ENCODE data around the gene SOX6. TPM values are rescaled to one million over a fixed set of nuclear protein-coding genes. Genes with fewer than 3 reads are reported as not detected.

Gene SOX6
- total RNA-seq, 1 experiment from 2014 or later = 0.21 TPM

DNA sequence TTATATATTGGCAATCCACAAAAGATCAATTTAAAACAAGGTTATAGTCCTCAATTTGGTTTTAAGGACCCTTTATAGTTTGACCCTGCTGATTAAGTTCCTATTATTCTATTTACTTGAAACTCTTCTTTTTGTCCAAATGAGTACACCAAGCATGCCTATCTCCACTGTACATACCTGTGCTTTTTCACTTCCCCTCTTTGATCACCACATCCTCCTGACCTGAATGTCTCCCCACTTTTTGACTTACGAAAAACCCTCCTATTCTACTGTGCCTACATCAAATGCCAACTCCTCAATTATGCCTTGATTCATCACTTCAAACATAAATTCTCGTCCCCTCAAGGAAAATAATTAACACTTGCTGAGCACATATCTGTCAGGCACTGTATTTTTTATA, 113.5 kb downstream of the SOX6 start:
- ATAC-seq = no peak
- H3K4me3 ChIP-seq (ENCODE audit: low read depth in 2 of 2, low read length in 2 of 2) = no peak overlapping the region
- peaks cover 2% of the 10 kb centered on the region; the same call in 1 of the 2 replicates for H3K9me3 ChIP-seq (ENCODE audit: control insufficient read depth, insufficient read depth, low read depth, low read length)
- in situ Hi-C loops (cut with HindIII; ENCODE audit: low pct_unique_long_range_greater_than_20kb, low sequenced_read_pairs) (no loop called here), intact Hi-C loops (cut with micrococcal nuclease; ENCODE audit: unreplicated experiment) (no loop called here)
- POLR2A ChIA-PET = no interaction called here
- H3K36me3 ChIP-seq (ENCODE audit: control insufficient read depth, insufficient read depth, low read length) = no peaks in the 10 kb centered on the region
- H3K4me1 ChIP-seq (ENCODE audit: control insufficient read depth, insufficient read depth, low read length) = no peaks in the 10 kb centered on the region
- H3K27me3 ChIP-seq (ENCODE audit: control insufficient read depth, insufficient read depth, low read length) = no peaks in the 10 kb centered on the region
- no peak for TF ChIP-seq REST (IDR thresholded peaks at IDR 0.05; ENCODE audit: insufficient read depth in 1 of 2, low read depth in 2 of 2, low read length in 1 of 2)
- no peak for TF ChIP-seq TCF7L2 (IDR thresholded peaks at IDR 0.05; ENCODE audit: low read depth, low read length)
- no peak for TF ChIP-seq SIN3A (IDR thresholded peaks at IDR 0.05; ENCODE audit: borderline replicate concordance, insufficient read depth, low read depth, low read length)
- no peak for TF ChIP-seq POLR2AphosphoS5 (IDR thresholded peaks at IDR 0.05; ENCODE audit: low read depth, low read length)
- TF ChIP-seq, protein P1, sequence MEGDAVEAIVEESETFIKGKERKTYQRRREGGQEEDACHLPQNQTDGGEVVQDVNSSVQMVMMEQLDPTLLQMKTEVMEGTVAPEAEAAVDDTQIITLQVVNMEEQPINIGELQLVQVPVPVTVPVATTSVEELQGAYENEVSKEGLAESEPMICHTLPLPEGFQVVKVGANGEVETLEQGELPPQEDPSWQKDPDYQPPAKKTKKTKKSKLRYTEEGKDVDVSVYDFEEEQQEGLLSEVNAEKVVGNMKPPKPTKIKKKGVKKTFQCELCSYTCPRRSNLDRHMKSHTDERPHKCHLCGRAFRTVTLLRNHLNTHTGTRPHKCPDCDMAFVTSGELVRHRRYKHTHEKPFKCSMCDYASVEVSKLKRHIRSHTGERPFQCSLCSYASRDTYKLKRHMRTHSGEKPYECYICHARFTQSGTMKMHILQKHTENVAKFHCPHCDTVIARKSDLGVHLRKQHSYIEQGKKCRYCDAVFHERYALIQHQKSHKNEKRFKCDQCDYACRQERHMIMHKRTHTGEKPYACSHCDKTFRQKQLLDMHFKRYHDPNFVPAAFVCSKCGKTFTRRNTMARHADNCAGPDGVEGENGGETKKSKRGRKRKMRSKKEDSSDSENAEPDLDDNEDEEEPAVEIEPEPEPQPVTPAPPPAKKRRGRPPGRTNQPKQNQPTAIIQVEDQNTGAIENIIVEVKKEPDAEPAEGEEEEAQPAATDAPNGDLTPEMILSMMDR (IDR thresholded peaks at IDR 0.05) = no peak
- H3K27ac ChIP-seq (ENCODE audit: low read length) = no peak overlapping the region
- CTCF ChIA-PET = no interaction called here
- no TSS peak for BruUV-seq (replicated peaks)
- no peak for DNase-seq (ENCODE audit: low read depth, low spot score)

- ATAC-seq (no peak), DNase-seq (ENCODE audit: low read depth, low spot score) (no peak)
- no peaks in the 10 kb centered on the region for H3K4me1 ChIP-seq (ENCODE audit: control insufficient read depth, insufficient read depth, low read length)
- intact Hi-C loops (cut with micrococcal nuclease; ENCODE audit: unreplicated experiment) = no loop called here
- CTCF ChIA-PET = no interaction called here
- H3K36me3 ChIP-seq (ENCODE audit: control insufficient read depth, insufficient read depth, low read length) = no peaks in the 10 kb centered on the region
- TF ChIP-seq, protein P1 (IDR thresholded peaks at IDR 0.05) = no peak
- no peak for TF ChIP-seq SIN3A (IDR thresholded peaks at IDR 0.05; ENCODE audit: borderline replicate concordance, insufficient read depth, low read depth, low read length)
- no peak for TF ChIP-seq REST (IDR thresholded peaks at IDR 0.05; ENCODE audit: insufficient read depth in 1 of 2, low read depth in 2 of 2, low read length in 1 of 2)
- no peak for TF ChIP-seq POLR2AphosphoS5 (IDR thresholded peaks at IDR 0.05; ENCODE audit: low read depth, low read length)
- TF ChIP-seq TCF7L2 (IDR thresholded peaks at IDR 0.05; ENCODE audit: low read depth, low read length) = no peak
- in situ Hi-C loops (cut with HindIII; ENCODE audit: low pct_unique_long_range_greater_than_20kb, low sequenced_read_pairs) = no loop called here
- POLR2A ChIA-PET = no interaction called here
- no peak overlapping the region for H3K27ac ChIP-seq (ENCODE audit: low read length)
- H3K27me3 ChIP-seq (ENCODE audit: control insufficient read depth, insufficient read depth, low read length) = no peaks in the 10 kb centered on the region
- H3K4me3 ChIP-seq (ENCODE audit: low read depth in 2 of 2, low read length in 2 of 2) = no peak overlapping the region
- BruUV-seq (replicated peaks) = no TSS peak
- H3K9me3 ChIP-seq (ENCODE audit: control insufficient read depth, insufficient read depth, low read depth, low read length) = no peaks in the 10 kb centered on the region
These were observed 115.7 kb downstream of the SOX6 start for GRCh38 chr11:16240687-16241086.
